ENCODE measurements around the gene PAQR8.
"Not testable (repeated sequence)": the region's sequence is repeated elsewhere in the genome, so short reads cannot be mapped to it uniquely, and the experiment has no call there.

PAQR8 gene

DNA sequence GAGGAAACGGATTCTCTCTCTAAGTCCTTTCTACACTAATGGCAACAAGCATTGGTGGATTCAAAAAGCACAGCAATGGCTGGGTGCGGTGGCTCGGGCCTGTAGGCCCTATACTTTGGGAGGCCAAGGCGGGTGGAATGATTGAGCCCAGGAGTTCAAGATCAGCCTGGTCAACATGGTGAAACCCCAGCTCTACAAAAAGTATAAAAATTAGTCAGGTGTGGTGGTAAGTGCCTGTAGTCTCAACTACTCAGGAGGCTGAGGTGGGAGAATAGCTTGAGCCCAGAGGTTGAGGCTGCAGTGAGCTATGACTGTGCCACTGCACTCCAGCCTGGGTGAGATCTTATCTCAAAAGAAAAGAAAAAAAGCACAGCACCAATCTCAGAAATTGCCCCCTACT lies 19.3 kb downstream of the PAQR8 start:
- no peak for DNase-seq

DNA sequence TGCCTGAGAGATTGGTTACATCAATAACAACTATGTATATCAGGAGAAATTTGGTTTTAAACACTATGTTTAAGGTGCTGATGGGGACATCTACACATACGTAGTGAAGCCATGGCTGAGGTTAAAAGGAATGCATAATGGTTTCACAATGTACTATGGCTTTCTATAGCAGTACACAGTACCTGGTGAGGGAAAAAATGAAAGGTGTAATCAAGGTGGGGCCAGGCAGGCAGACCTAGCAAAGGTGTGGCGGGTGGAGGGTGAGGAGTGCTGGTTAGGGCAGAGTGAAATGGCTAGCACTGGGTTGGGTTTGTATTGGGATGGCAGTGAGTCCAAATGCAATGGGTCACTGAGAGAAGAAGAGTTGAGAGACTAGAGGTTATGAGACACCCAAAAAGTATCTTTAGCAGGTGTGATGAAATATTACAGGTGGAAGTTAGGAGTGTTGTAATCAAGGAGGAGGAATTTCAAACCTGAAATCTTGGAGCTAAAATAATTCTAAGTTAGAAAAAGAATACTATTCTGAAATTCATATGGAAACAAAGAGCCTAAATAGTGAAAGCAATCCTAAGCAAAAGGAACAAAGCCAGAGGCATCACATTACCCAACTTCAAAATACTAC lies 22.3 kb downstream of the PAQR8 start:
- no peak for DNase-seq

DNA sequence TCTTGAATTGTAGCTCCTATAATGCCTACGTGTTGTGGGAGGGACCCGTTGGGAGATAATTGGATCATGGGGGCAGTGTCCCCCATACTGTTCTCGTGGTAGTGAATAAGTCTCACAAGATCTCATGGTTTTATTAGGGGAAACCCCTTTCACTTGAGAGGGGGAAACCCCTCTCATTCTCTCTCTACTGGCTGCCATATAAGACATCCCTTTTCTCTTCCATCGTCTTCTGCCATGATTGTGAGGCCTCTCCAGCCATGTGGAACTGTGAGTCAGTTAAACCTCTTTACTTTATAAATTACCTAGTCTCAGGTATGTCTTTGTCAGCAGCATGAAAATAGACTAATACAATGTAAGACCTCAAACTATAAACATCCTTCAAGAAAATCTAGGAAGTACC lies 23.1 kb downstream of the PAQR8 start:
- DNase-seq: no peak

DNA sequence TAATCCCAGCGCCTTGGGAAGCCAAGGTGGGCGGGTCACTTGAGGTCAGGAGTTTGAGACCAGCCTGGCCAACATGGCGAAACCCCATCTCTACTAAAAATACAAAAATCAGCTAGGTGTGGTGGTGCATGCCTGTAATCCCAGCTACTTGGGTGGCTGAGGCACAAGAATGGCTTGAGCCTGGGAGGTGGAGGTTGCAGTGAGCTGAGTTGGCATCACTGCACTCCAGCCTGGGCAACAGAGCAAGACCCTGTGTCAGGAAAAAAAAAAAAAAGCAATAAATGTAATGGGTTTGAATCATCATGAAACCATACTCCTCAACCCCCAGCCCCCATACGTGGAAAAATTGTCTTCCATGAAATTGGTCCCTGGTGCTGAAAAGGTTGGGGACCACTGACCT lies 26.2 kb downstream of the PAQR8 start:
- not testable (repeated sequence) for DNase-seq

DNA sequence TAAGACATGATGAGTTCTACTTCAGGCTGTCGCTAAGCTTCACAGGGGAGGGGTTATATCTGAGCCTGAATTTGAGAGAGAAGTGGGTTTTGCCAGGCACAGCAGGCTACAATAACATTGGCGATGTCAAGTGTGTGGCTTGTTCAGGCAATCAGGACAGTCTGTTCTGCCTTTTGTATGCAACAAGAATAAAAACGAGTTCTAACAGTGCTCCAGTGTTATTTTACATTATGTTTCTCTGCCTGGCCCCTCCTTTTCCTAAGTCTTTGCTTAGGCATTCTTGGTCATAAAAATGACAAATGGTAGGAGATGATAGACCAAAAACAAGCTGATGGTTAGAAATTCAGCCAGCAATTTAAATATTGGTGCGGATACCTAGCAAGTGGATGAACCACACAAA lies 26.8 kb downstream of the PAQR8 start:
- no peak for DNase-seq

DNA sequence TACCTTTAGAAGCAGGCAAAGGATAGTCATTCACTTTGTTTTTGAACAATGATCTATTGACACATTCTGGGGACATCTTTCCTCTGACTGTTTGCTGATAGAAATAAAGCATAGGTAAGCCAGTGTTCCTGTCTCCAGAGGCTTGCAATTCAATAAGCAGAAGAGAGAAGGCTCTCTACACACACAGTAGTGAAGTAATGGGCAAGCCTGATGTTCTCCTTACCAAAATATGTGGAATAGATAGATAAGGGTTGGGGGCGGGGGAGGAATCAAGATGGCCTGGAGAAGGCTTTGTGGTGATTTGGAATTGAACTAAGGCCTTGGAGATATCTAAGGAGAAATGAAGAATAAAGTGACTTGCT lies 27.3 kb downstream of the PAQR8 start:
- DNase-seq: no peak

DNA sequence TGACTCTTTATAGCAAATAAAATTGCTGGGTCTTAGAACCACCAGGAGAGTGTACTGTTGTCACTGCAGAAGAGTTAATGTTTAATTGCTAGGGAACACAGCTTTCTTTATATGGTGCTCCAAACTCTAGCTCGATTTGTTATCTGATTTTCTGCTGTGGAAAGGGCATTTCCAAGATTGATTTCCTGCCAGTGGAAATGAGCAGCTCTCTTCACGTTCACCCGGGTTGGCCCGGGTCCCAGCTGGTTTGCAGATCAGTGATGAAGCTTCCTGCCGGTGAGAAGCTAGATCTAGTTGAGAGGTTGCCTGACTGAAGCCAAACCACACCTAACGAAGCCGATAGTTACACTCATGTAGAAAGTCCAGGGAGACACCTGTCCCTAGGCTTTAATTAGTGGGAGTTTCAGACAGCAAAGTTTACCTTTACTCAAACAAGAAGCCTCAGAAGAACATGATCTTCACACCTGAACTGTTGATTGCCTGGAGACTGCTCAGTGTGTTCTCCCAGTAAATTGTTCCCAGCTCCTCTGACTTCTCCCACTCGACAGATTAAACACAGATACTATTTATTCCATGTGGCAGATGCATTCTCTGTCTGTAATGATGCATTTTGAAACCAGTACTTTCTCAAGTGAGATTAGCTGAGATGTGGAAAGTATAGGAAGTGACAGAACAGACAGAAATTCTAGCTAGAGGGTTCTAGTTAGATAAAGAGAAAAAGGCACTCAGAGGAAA lies 27.8 kb downstream of the PAQR8 start:
- DNase-seq: peak; percentile 60

DNA sequence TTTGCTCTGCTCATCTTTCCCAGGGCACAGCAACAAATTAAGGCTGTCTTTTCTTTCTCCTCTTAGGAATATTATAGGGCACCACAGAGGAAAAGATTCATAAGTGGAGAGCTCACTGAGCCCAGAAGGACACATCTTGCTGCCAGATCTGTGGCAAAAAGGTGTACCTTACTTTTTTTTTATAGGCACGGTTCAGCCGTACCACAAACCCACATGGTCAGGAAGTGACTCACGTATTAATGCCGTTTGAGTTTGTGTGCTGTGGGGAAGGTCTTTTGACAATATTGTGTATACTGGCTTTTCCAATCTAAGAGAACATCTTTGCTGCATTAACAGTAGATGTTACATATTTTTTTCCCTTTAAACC lies 28.4 kb downstream of the PAQR8 start:
- peak; percentile 86 for DNase-seq

DNA sequence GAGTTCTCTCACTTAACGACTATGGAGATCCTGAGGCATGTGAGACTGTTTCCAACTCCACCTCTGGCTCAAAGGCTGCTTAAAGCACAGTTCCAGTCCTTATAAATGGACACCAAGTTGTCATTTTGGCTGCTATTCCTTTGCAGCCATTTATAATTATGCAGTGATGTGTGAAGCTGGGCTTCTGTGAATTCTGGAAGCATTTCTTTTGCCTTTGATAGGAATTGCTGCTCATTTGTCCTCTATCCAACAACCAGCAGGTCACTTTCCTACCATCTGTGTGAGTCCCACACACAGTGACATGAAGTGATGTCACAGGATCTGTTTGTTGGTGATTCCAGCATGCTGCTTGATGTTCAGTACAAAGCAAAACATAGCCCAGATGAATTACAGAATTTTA lies 29.6 kb downstream of the PAQR8 start:
- DNase-seq: no peak

DNA sequence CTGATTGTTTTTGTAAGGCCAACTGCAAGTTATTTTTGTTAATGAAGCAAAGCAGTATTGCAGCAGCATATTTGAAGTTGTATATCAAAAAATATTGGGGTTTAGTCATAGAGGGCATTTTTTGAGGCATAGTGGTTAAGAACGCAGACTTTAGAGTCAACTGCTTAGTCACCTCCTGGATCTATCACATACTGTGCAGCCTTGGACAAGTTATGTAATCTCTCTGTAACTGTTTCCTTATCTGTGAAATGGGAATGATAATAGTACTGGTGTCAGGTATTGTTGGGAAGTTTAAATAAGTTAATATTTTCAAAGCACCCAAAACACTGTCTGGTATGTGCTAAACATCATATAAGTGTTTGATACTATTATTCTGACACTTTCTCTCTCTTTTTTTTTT lies 31.0 kb downstream of the PAQR8 start:
- peak; percentile 34 for DNase-seq

DNA sequence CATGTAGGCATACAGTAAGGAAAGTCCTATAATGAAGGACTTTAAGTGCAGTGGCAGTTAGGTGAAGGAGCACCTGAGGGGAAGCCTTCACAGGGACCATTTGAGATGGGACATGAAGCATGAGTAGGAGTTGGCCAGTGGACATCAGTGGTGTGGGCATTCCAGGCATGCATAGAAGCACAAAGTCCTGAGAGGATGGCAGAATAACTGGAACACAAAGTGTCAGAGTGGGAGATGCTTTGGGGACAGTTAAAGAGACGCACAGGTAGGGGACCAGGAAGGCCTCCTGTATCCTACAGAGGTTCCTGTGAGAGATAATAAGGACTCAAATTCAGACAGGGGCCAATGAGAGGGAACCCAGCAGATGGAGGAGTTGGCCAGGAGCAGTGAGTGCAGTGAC lies 31.8 kb downstream of the PAQR8 start:
- no peak for DNase-seq

DNA sequence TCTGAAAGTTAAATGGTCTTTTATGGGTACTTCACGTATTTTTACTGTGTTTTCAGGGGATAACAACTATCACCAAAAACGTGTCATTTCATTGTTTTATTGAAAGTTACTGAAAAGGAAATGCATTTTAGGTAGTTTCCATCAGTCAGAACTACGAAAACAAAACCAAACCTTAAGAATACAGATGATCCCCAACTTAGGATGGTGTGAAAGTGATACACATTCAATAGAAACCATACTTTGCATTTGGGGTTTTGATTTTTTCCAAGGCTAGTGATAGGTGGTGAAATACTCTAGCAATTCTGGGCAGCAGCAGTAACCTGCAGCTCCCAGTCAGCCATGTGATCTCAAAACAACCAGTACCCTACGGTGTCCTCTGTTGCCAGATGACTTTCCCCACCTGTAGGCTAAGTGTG lies 32.3 kb downstream of the PAQR8 start:
- DNase-seq: peak; percentile 44

DNA sequence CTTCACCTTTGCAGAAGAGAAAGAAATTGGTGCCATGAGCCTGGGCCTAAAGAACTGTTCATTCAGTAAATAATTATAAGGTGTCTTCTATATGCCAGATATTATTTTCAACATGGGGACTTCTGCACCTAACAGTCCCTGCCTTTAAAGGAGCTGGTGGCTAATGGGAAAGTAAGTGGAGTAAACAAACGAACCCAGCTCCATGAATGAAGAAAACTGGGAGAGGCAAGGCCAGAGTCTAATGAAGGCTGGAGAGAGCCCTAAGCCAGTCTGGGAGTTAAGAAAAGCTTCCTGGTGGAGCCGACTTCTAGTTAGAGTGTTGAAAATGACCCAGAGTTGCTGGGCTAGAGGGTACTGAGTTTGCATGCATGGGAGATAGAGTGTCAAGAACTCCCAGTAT lies 34.0 kb downstream of the PAQR8 start:
- DNase-seq: no peak

DNA sequence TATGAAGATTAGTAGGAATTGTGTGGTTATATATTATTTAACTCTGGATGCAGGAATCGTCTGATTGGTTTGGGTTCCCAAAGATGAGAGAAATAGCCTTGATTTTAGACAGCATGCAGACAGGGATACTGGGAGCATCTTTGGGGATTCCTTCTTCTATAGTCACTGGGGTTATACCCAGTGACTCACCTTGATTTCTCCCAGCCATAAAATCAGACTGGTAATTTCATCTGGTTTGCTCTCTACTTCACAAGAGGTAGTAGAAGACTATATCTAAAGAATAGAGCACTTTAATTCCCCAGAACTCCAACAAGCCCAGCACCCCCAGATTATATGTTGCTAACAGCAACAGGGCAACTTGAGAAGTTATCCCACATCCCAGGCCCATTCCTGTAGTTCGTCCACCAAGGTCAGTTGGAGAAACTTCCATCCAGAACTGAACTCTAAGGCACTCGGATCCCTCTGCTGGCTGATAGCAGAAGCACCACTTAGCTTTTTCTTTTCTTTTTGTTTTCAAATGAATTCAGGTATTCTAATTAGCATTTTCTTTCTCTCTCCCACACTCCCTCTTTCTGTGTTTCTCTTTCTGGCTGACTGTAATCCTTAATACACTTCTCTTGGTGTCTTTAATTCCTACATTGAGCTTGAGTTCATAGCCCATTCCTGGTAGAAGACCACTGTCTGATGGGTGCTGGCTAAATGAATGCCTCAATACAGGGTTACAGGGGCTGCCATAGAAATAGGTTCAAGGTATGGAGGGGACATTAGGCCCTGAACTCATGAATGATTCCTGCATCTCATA lies 37.8 kb downstream of the PAQR8 start:
- peak; percentile 42 for DNase-seq

DNA sequence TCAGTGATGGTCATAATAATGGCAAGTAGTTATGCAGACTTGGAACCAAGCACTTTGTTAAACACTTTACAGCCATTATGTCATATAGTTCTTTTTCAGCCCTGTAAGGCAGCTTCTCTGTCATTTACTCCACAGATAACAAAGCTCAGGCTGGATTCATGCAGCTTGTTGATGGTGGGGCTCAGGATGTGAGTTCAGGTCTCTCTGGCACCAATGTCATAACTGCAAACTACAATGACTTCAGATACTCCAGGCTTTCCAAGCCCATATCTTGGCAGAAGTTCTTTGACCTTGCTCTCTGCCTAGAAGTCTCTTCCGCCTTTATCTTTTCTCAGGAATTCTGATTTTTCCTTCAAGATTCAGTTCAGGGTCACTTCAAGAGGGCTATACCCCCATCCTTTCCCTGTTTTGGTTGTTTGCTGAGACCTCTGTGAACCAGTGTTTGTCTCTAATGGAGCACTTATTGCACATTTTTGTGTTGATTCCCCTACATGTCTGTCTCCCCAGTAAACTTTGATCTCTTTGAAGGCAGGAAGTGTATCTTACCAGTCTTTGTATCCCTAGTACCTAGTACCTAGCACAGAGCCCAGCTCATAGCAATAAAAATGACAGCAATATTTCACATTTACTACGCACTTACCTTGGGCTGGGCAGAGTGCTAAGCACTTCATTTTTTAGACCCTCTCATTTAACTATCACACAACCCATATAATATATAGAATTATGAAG lies 38.5 kb downstream of the PAQR8 start:
- no peak for DNase-seq

DNA sequence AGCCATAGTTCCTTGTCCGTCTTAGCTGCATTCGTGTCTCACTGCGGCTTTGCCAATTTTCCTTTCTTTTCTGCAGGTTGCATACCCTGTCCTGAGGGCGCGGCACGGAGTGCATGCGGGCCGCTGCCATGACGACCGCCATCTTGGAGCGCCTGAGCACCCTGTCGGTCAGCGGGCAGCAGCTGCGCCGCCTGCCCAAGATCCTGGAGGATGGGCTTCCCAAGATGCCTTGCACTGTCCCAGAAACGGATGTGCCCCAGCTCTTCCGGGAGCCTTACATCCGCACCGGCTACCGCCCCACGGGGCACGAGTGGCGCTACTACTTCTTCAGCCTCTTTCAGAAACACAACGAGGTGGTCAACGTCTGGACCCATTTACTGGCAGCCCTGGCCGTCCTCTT lies 41.1 kb downstream of the PAQR8 start:
- no peak for DNase-seq

DNA sequence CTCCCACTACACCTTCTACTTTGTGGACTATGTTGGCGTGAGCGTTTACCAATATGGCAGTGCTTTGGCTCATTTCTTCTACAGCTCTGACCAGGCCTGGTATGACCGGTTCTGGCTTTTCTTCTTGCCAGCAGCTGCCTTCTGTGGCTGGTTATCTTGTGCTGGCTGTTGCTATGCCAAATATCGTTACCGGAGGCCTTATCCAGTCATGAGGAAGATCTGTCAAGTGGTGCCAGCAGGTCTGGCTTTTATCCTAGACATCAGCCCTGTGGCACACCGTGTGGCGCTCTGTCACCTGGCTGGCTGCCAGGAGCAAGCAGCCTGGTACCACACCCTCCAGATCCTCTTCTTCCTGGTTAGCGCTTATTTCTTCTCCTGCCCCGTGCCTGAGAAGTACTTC lies 41.7 kb downstream of the PAQR8 start:
- DNase-seq: no peak

DNA sequence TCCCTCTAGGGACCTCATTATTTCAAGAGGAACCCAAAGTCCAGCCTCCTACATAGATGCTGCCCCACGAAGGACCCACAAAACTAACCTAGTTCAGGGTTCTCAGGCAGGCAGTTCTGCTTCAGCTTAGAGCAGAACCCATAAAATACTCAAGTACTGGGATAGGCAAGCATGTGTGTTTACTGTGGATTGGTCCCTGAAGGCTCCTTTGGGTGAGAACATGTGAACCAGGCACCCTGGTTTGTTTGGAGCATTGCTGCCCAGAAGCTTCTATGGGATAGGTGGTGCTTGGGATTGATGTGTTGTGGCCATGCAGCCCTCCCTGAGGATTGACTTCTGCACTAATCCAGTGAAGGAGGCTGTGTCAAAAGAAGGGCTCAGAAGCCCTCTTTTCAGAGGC lies 43.3 kb downstream of the PAQR8 start:
- no peak for DNase-seq

DNA sequence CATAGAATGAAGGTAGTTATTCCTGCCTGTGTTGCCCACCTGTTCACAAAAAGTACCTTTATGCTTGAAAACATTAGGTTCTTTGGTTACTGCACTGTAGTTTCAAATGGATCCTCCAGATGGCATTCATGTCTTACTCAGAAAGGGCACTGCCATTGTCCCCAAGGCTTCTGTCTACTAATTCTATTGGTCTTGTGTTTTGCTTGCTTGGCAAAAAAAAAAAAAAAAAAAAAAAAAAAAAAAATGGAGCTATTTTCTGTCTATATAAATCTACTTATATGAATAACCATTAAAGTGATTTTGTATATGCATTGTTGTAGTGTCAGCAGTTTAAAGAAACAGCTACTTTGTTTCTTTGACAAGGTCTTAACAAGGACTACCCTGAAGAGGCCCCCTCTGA lies 45.5 kb downstream of the PAQR8 start:
- no peak for DNase-seq

DNA sequence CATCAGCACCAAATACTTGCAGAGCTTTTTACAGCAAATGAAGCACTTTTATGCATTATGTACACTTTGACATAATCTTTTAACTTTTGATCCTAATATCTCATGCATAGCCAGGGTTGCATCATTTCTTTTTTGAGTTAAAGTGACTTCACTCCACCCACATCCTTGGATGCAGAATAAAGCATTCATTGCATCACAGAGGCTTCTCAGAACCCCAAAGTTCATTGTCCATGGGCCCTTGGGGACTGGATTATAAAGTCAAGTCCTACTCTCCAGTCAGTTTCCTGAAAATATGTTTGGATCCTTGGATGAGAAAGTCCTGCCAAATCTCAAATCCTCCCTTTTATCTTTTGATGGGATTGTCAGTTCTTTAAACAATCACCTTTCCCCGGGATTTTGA lies 47.5 kb downstream of the PAQR8 start:
- DNase-seq: no peak

DNA sequence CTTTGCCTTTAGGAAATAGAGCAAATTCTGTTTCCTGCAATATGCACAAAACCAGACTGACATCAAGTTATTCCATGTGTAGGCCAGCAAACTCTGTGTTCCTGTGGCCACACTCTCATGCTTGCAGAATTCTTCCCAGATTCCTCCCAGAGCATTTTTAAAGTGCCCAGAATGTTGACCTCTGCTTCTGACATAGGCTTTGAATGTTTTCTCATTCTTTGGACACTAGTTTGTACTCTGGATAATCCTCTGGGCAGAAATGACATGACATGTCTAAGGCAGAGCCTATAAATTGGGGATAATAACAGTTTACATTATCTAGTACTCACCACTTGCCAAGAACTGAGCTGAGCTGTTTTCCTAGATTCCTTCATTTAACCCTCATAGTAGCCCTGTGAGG lies 49.0 kb downstream of the PAQR8 start:
- DNase-seq: no peak

DNA sequence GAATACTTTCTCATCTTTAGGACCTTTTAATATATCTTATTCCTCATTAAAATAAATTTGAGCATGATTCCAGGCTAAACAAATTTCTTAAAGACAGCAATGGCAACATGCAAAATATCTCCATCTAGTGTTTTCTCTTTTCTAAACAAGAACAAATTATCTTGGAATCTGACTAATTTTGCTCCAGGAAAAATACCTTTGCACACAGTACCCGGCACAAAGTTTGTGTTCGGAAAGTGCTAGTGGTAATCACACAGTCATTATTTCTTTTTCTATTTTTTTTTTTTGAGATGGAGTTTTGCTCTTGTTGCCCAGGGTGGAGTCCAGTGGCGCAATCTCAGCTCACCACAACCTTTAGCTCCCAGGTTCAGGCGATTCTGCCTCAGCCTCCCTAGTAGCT lies 50.0 kb downstream of the PAQR8 start:
- DNase-seq: no peak

DNA sequence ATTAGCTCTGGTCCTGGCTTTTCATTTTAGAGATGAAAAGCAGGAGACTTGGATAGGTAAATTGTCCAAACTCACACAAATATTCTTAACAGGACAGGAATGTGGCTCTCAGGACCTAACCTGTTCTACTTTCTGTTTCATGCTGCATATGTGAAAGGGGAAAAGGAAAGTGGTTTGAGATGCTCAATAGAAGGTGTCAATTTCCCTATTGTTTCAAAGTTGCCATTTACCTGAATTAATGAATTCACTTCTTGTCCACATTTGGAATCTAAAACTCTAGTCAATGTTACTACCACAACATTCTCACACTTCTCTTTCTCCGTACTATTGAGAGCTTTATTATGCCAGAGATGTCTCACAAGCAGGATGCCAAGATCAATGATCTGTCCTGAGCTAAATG lies 53.4 kb downstream of the PAQR8 start:
- no peak for DNase-seq

Data from central memory CD4-positive, alpha-beta T cell (primary cell).